ENCODE results near the gene RNF144B. TPM values are rescaled to one million over a fixed set of nuclear protein-coding genes. Genes with fewer than 3 reads are reported as not detected.

RNF144B gene
- total and polyA plus RNA-seq, 4 donors, result 18.1 to 96.8 (median 59.5) TPM

- H3K27ac ChIP-seq (ENCODE audit: low read depth in 1 of 2, low read length in 1 of 2), result no peak overlapping the region
- WGBS, 2 donors, result 83 to 89% methylated on average over 1 of the region's 1 CpG
- no peak overlapping the region for H3K4me3 ChIP-seq
Observed at GRCh38 chr6:18412644-18413043, 25.5 kb downstream of the RNF144B start.

GRCh38 chr6:18413381-18413780, 26.2 kb downstream of the RNF144B start:
- Histone ChIP-seq H3K36me3 (ENCODE audit: control insufficient read depth in 4 of 4, insufficient read depth in 4 of 4, low read length in 4 of 4) (peaks cover 0 to 8% (median 0%) of the 10 kb centered on the region in 4 donors), H3K27ac (ENCODE audit: low read depth in 1 of 2, low read length in 1 of 2) (no peak overlapping the region), H3K9ac (ENCODE audit: insufficient read depth in 1 of 2, low read length in 2 of 2) (no peak overlapping the region), H3K9me3 (ENCODE audit: control insufficient read depth in 4 of 4, insufficient read depth in 3 of 4, low read length in 3 of 4) (no peaks in the 10 kb centered on the region), H3K27me3 (ENCODE audit: control insufficient read depth in 3 of 3, insufficient read depth in 3 of 3, low read length in 2 of 3) (no peaks in the 10 kb centered on the region), H3K4me3 (no peak overlapping the region), H3K4me1 (ENCODE audit: control insufficient read depth in 5 of 5, insufficient read depth in 5 of 5, low read length in 5 of 5) (peaks cover 0 to 10% (median 0%) of the 10 kb centered on the region in 5 donors)
- ATAC-seq (ENCODE audit: insufficient read depth, low FRiP score) (no peak), DNase-seq (no peak)
- 70 to 74% methylated on average over 4 of the region's 4 CpGs for WGBS, 2 donors
- no peak for TF ChIP-seq CTCF (IDR thresholded peaks at IDR 0.05; ENCODE audit: control extremely low read depth, extremely low read depth)

More at GRCh38 chr6:18412644-18413043, 25.5 kb downstream of the RNF144B start:
- DNase-seq (no peak), ATAC-seq (ENCODE audit: insufficient read depth, low FRiP score) (no peak)
- TF ChIP-seq CTCF (IDR thresholded peaks at IDR 0.05; ENCODE audit: control extremely low read depth, extremely low read depth), result no peak
- Histone ChIP-seq H3K9me3 (ENCODE audit: control insufficient read depth in 4 of 4, insufficient read depth in 3 of 4, low read length in 3 of 4) (no peaks in the 10 kb centered on the region), H3K27me3 (ENCODE audit: control insufficient read depth in 3 of 3, insufficient read depth in 3 of 3, low read length in 2 of 3) (no peaks in the 10 kb centered on the region), H3K9ac (ENCODE audit: insufficient read depth in 1 of 2, low read length in 2 of 2) (no peak overlapping the region), H3K36me3 (ENCODE audit: control insufficient read depth in 4 of 4, insufficient read depth in 4 of 4, low read length in 4 of 4) (peaks cover 0 to 8% (median 0%) of the 10 kb centered on the region in 4 donors), H3K4me1 (ENCODE audit: control insufficient read depth in 5 of 5, insufficient read depth in 5 of 5, low read length in 5 of 5) (peaks cover 0 to 10% (median 0%) of the 10 kb centered on the region in 5 donors)

GRCh38 chr6:18414116-18414515, 27.0 kb downstream of the RNF144B start:
- Histone ChIP-seq H3K4me1 (ENCODE audit: control insufficient read depth in 5 of 5, insufficient read depth in 5 of 5, low read length in 5 of 5) (peaks cover 0 to 12% (median 0%) of the 10 kb centered on the region in 5 donors), H3K9me3 (ENCODE audit: control insufficient read depth in 4 of 4, insufficient read depth in 3 of 4, low read length in 3 of 4) (no peaks in the 10 kb centered on the region), H3K27ac (ENCODE audit: low read depth in 1 of 2, low read length in 1 of 2) (no peak overlapping the region), H3K27me3 (ENCODE audit: control insufficient read depth in 3 of 3, insufficient read depth in 3 of 3, low read length in 2 of 3) (no peaks in the 10 kb centered on the region), H3K36me3 (ENCODE audit: control insufficient read depth in 4 of 4, insufficient read depth in 4 of 4, low read length in 4 of 4) (peaks cover 0 to 5% (median 0%) of the 10 kb centered on the region in 4 donors), H3K4me3 (no peak overlapping the region), H3K9ac (ENCODE audit: insufficient read depth in 1 of 2, low read length in 2 of 2) (no peak overlapping the region)
- WGBS, 2 donors, result 26 to 44% methylated on average over 1 of the region's 1 CpG
- no peak for ATAC-seq (ENCODE audit: insufficient read depth, low FRiP score)
- no peak for DNase-seq
- TF ChIP-seq CTCF (IDR thresholded peaks at IDR 0.05; ENCODE audit: control extremely low read depth, extremely low read depth), result no peak

- ATAC-seq (ENCODE audit: insufficient read depth, low FRiP score) (no peak), DNase-seq (no peak)
- Histone ChIP-seq H3K27me3 (ENCODE audit: control insufficient read depth in 3 of 3, insufficient read depth in 3 of 3, low read length in 2 of 3) (no peaks in the 10 kb centered on the region), H3K9me3 (ENCODE audit: control insufficient read depth in 4 of 4, insufficient read depth in 3 of 4, low read length in 3 of 4) (no peaks in the 10 kb centered on the region), H3K4me3 (no peak overlapping the region), H3K36me3 (ENCODE audit: control insufficient read depth in 4 of 4, insufficient read depth in 4 of 4, low read length in 4 of 4) (peaks cover 0 to 5% (median 0%) of the 10 kb centered on the region in 4 donors), H3K9ac (ENCODE audit: insufficient read depth in 1 of 2, low read length in 2 of 2) (no peak overlapping the region), H3K4me1 (ENCODE audit: control insufficient read depth in 5 of 5, insufficient read depth in 5 of 5, low read length in 5 of 5) (peaks cover 0 to 12% (median 0%) of the 10 kb centered on the region in 5 donors), H3K27ac (ENCODE audit: low read depth in 1 of 2, low read length in 1 of 2) (no peak overlapping the region)
- no peak for TF ChIP-seq CTCF (IDR thresholded peaks at IDR 0.05; ENCODE audit: control extremely low read depth, extremely low read depth)
- 89 to 95% methylated on average over 11 of the region's 11 CpGs for WGBS, 2 donors
Observed at GRCh38 chr6:18415207-18415606, 28.1 kb downstream of the RNF144B start.
